T-helper 2 cell treated with Interferon-gamma antibody and Interleukin-4, amounts not matched to agents 5 μg/mL and 100 μg/mL, for 36 hours (primary cell): Measurements from ENCODE around the gene MARCHF11.

Experiments
- DNase-seq: peaks from one replicate; pipeline ENCODE4 v3.0.0; 2021; ENCODE audit warnings: low spot score
- H3K27ac Mint-ChIP-seq: one replicate; pipeline ENCODE4 v1.8.0; 2021; ENCODE audit warnings: mild to moderate bottlenecking, mixed read lengths
- H3K27me3 Mint-ChIP-seq: one replicate; pipeline ENCODE4 v1.8.0; 2021; ENCODE audit warnings: low read depth, mixed read lengths
- H3K36me3 Mint-ChIP-seq: one replicate; pipeline ENCODE4 v1.8.0; 2021; ENCODE audit warnings: low read depth, mixed read lengths
- H3K4me1 Mint-ChIP-seq: one replicate; pipeline ENCODE4 v1.8.0; 2021; ENCODE audit warnings: low read depth, mixed read lengths
- H3K4me3 Mint-ChIP-seq: one replicate; pipeline ENCODE4 v1.8.0; 2022; ENCODE audit warnings: mild to moderate bottlenecking, moderate library complexity, mixed read lengths
- H3K9me3 Mint-ChIP-seq: one replicate; pipeline ENCODE4 v1.8.0; 2021; ENCODE audit warnings: mixed read lengths

The MARCHF11 gene

GRCh38 chr5:16061163-16061562, 118.4 kb downstream of the MARCHF11 start:
- Mint-ChIP-seq H3K9me3 (peaks cover 27% of the 10 kb centered on the region), H3K4me1 (no peaks in the 10 kb centered on the region), H3K4me3 (no peak overlapping the region), H3K27me3 (no peaks in the 10 kb centered on the region), H3K27ac (no peak overlapping the region), H3K36me3 (no peaks in the 10 kb centered on the region)
- no peak for DNase-seq

GRCh38 chr5:16057277-16057676, 122.3 kb downstream of the MARCHF11 start:
- Mint-ChIP-seq H3K4me3 (no peak overlapping the region), H3K27ac (no peak overlapping the region), H3K4me1 (no peaks in the 10 kb centered on the region), H3K9me3 (peaks cover 21% of the 10 kb centered on the region), H3K36me3 (no peaks in the 10 kb centered on the region), H3K27me3 (no peaks in the 10 kb centered on the region)
- DNase-seq, result no peak

- no peak for DNase-seq
- no peaks in the 10 kb centered on the region for H3K4me1 Mint-ChIP-seq
- no peak overlapping the region for H3K4me3 Mint-ChIP-seq
- H3K36me3 Mint-ChIP-seq, result no peaks in the 10 kb centered on the region
- no peak overlapping the region for H3K27ac Mint-ChIP-seq
- peaks cover 16% of the 10 kb centered on the region for H3K9me3 Mint-ChIP-seq
- no peaks in the 10 kb centered on the region for H3K27me3 Mint-ChIP-seq
These were observed 128.3 kb downstream of the MARCHF11 start for GRCh38 chr5:16051246-16051755.

- Mint-ChIP-seq H3K27me3 (no peaks in the 10 kb centered on the region), H3K9me3 (peaks cover 16% of the 10 kb centered on the region), H3K4me1 (no peaks in the 10 kb centered on the region), H3K4me3 (no peak overlapping the region), H3K27ac (no peak overlapping the region), H3K36me3 (no peaks in the 10 kb centered on the region)
- no peak for DNase-seq
These were observed 129.2 kb downstream of the MARCHF11 start for GRCh38 chr5:16050414-16050813.

GRCh38 chr5:16049761-16050160, 129.8 kb downstream of the MARCHF11 start:
- Mint-ChIP-seq H3K4me1 (no peaks in the 10 kb centered on the region), H3K27ac (no peak overlapping the region), H3K36me3 (no peaks in the 10 kb centered on the region), H3K4me3 (no peak overlapping the region), H3K27me3 (no peaks in the 10 kb centered on the region), H3K9me3 (peaks cover 14% of the 10 kb centered on the region)
- DNase-seq, result no peak

GRCh38 chr5:16048132-16048531, 131.5 kb downstream of the MARCHF11 start:
- no peaks in the 10 kb centered on the region for H3K27me3 Mint-ChIP-seq
- no peak for DNase-seq
- no peaks in the 10 kb centered on the region for H3K4me1 Mint-ChIP-seq
- no peak overlapping the region for H3K4me3 Mint-ChIP-seq
- no peak overlapping the region for H3K27ac Mint-ChIP-seq
- H3K36me3 Mint-ChIP-seq, result no peaks in the 10 kb centered on the region
- H3K9me3 Mint-ChIP-seq, result peaks cover 14% of the 10 kb centered on the region

- Mint-ChIP-seq H3K4me3 (no peak overlapping the region), H3K36me3 (no peaks in the 10 kb centered on the region), H3K9me3 (peaks cover 12% of the 10 kb centered on the region), H3K27ac (no peak overlapping the region), H3K4me1 (no peaks in the 10 kb centered on the region), H3K27me3 (no peaks in the 10 kb centered on the region)
- no peak for DNase-seq
These were observed 136.1 kb downstream of the MARCHF11 start for GRCh38 chr5:16043349-16043965.

GRCh38 chr5:16037121-16037845, 142.3 kb downstream of the MARCHF11 start:
- Mint-ChIP-seq H3K27ac (no peak overlapping the region), H3K36me3 (no peaks in the 10 kb centered on the region), H3K9me3 (peaks cover 23% of the 10 kb centered on the region), H3K27me3 (no peaks in the 10 kb centered on the region), H3K4me1 (no peaks in the 10 kb centered on the region), H3K4me3 (no peak overlapping the region)
- DNase-seq, result no peak

- H3K9me3 Mint-ChIP-seq, result peaks cover 27% of the 10 kb centered on the region
- DNase-seq, result no peak
- H3K36me3 Mint-ChIP-seq, result no peaks in the 10 kb centered on the region
- no peak overlapping the region for H3K27ac Mint-ChIP-seq
- no peaks in the 10 kb centered on the region for H3K27me3 Mint-ChIP-seq
- H3K4me1 Mint-ChIP-seq, result no peaks in the 10 kb centered on the region
- no peak overlapping the region for H3K4me3 Mint-ChIP-seq
These were observed 145.1 kb downstream of the MARCHF11 start for GRCh38 chr5:16034319-16035001.

GRCh38 chr5:16033187-16033925, 146.2 kb downstream of the MARCHF11 start:
- Mint-ChIP-seq H3K9me3 (peaks cover 27% of the 10 kb centered on the region), H3K4me1 (no peaks in the 10 kb centered on the region), H3K27me3 (no peaks in the 10 kb centered on the region), H3K36me3 (no peaks in the 10 kb centered on the region), H3K27ac (no peak overlapping the region), H3K4me3 (no peak overlapping the region)
- no peak for DNase-seq

GRCh38 chr5:16028708-16029107, 150.9 kb downstream of the MARCHF11 start:
- Mint-ChIP-seq H3K9me3 (peaks cover 28% of the 10 kb centered on the region), H3K4me1 (no peaks in the 10 kb centered on the region), H3K27me3 (no peaks in the 10 kb centered on the region)

GRCh38 chr5:16025681-16026080, 153.9 kb downstream of the MARCHF11 start:
- DNase-seq, result no peak
- Mint-ChIP-seq H3K9me3 (peaks cover 39% of the 10 kb centered on the region), H3K27me3 (no peaks in the 10 kb centered on the region), H3K27ac (no peak overlapping the region), H3K4me3 (no peak overlapping the region), H3K4me1 (no peaks in the 10 kb centered on the region), H3K36me3 (no peaks in the 10 kb centered on the region)

More at GRCh38 chr5:16028708-16029107, 150.9 kb downstream of the MARCHF11 start:
- DNase-seq, result no peak
- Mint-ChIP-seq H3K36me3 (no peaks in the 10 kb centered on the region), H3K4me3 (no peak overlapping the region), H3K27ac (no peak overlapping the region)

GRCh38 chr5:16018970-16019369, 160.6 kb downstream of the MARCHF11 start:
- no peak for DNase-seq
- no peak overlapping the region for H3K4me3 Mint-ChIP-seq
- no peaks in the 10 kb centered on the region for H3K36me3 Mint-ChIP-seq
- H3K4me1 Mint-ChIP-seq, result no peaks in the 10 kb centered on the region
- H3K27me3 Mint-ChIP-seq, result no peaks in the 10 kb centered on the region
- H3K27ac Mint-ChIP-seq, result no peak overlapping the region
- peaks cover 50% of the 10 kb centered on the region for H3K9me3 Mint-ChIP-seq

GRCh38 chr5:16017720-16018119, 161.9 kb downstream of the MARCHF11 start:
- DNase-seq, result no peak
- H3K27me3 Mint-ChIP-seq, result no peaks in the 10 kb centered on the region
- no peak overlapping the region for H3K4me3 Mint-ChIP-seq
- H3K36me3 Mint-ChIP-seq, result no peaks in the 10 kb centered on the region
- H3K9me3 Mint-ChIP-seq, result peaks cover 48% of the 10 kb centered on the region
- no peaks in the 10 kb centered on the region for H3K4me1 Mint-ChIP-seq
- no peak overlapping the region for H3K27ac Mint-ChIP-seq
